ENCODE measurements around the gene ENDOD1.

DNA sequence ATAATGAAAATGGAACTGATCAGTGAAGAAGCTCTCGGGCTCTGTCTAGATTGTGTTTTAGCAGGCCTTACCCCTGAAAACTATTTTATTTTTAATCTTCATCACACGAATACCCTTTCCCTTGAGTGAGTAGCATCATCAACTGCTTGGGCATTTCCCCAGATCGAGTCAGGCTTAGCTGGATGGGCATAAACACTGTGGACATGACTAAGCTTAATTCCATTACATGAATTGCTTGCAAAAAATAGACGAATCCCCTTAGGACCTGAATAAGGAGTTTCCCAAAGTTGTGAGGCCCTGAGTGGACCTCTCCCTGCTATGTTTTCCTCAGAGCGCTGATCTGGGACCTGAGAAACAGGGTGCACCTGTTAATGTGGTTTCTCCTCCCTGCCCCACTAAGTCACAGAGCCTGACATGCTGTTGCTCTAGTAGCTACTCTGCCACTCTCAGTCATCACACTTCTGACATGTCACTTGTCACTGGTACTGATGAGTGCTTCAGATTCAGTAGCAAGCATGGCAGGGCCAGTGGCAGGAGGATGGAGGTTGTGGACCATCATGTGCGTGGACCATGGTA is 53.5 kb downstream of the ENDOD1 start:
- TF ChIP-seq, protein P1, sequence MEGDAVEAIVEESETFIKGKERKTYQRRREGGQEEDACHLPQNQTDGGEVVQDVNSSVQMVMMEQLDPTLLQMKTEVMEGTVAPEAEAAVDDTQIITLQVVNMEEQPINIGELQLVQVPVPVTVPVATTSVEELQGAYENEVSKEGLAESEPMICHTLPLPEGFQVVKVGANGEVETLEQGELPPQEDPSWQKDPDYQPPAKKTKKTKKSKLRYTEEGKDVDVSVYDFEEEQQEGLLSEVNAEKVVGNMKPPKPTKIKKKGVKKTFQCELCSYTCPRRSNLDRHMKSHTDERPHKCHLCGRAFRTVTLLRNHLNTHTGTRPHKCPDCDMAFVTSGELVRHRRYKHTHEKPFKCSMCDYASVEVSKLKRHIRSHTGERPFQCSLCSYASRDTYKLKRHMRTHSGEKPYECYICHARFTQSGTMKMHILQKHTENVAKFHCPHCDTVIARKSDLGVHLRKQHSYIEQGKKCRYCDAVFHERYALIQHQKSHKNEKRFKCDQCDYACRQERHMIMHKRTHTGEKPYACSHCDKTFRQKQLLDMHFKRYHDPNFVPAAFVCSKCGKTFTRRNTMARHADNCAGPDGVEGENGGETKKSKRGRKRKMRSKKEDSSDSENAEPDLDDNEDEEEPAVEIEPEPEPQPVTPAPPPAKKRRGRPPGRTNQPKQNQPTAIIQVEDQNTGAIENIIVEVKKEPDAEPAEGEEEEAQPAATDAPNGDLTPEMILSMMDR (IDR thresholded peaks at IDR 0.05): no peak
- no peak for TF ChIP-seq POLR2A (IDR thresholded peaks at IDR 0.05)
- no peak for TF ChIP-seq EP300 (IDR thresholded peaks at IDR 0.05)
